MCF 10A (cell line): ENCODE results near the gene ZNF212. TPM values are rescaled to one million over a fixed set of nuclear protein-coding genes. Genes with fewer than 3 reads are reported as not detected.

Source experiments
- BruUV-seq: library from RNA; stranded (reverse); fragments of 400-500 nt; replicated peaks from 2 replicates; lab custom pipeline; 2021; lab: Mats Ljungman, UMichigan
- CTCF ChIA-PET: fragments of 300-600 bp; sonication (Branson Sonifier 250); formaldehyde crosslinking; extraction: SDS; loops from one replicate; lab custom pipeline; 2021; ENCODE audit warnings: antibody characterized with exemption, inconsistent platforms; lab: Yijun Ruan, JAX
- POLR2A ChIA-PET: fragments of 300-600, 350-650 bp; sonication (Branson Sonifier 250); formaldehyde crosslinking; extraction: SDS; loops from one replicate; lab custom pipeline; 2020; ENCODE audit warnings: antibody characterized with exemption, inconsistent platforms; lab: Yijun Ruan, JAX
- DNase-seq: peaks from one replicate; pipeline ENCODE4 v3.0.0-alpha.2; 2018; ENCODE audit not compliant: unreplicated experiment
- H3K27ac Mint-ChIP-seq: one replicate; pipeline ENCODE4 v1.8.0; 2022; ENCODE audit warnings: mild to moderate bottlenecking, low read depth, mixed read lengths; ENCODE audit not compliant: unreplicated experiment
- H3K27me3 Mint-ChIP-seq: one replicate; pipeline ENCODE4 v1.8.0; 2022; ENCODE audit warnings: mixed read lengths; ENCODE audit not compliant: insufficient read depth, unreplicated experiment
- H3K36me3 Mint-ChIP-seq: one replicate; pipeline ENCODE4 v1.8.0; 2022; ENCODE audit warnings: mild to moderate bottlenecking, moderate library complexity, mixed read lengths; ENCODE audit not compliant: insufficient read depth, unreplicated experiment
- H3K4me1 Mint-ChIP-seq: one replicate; pipeline ENCODE4 v1.8.0; 2022; ENCODE audit warnings: mixed read lengths; ENCODE audit not compliant: insufficient read depth, unreplicated experiment
- H3K4me3 Mint-ChIP-seq: one replicate; pipeline ENCODE4 v1.8.0; 2022; ENCODE audit warnings: mild to moderate bottlenecking, moderate library complexity, mixed read lengths; ENCODE audit not compliant: unreplicated experiment
- H3K9me3 Mint-ChIP-seq: one replicate; pipeline ENCODE4 v1.8.0; 2022; ENCODE audit warnings: mixed read lengths; ENCODE audit not compliant: unreplicated experiment
- CTCF ChIP-seq: fragments of 200-600 bp; IDR thresholded peaks from one replicate; pipeline ENCODE4 v1.8.0; 2022; ENCODE audit warnings: antibody characterized with exemption, mild to moderate bottlenecking; ENCODE audit not compliant: unreplicated experiment
- intact Hi-C: fragments of 100-400 bp; cut with micrococcal nuclease; formaldehyde crosslinking; loops from 2 replicates; pipeline ENCODE4 v1.14.1; 2022
- total RNA-seq: library from RNA; stranded (reverse); gene quantifications from 2 replicates; pipeline ENCODE4 v1.2.3, GENCODE V29; 2022

The ZNF212 gene
- total RNA-seq, 1 experiment from 2014 or later = 10.5 TPM

GRCh38 chr7:149202831-149203231, 36.6 kb upstream of the ZNF212 start:
- no peak for TF ChIP-seq CTCF
- intact Hi-C loops = no loop called here
- POLR2A ChIA-PET = no interaction called here

GRCh38 chr7:149205690-149206381, 33.6 kb upstream of the ZNF212 start:
- no peak for DNase-seq
- peaks cover 6% of the 10 kb centered on the region for H3K4me1 Mint-ChIP-seq
- H3K27me3 Mint-ChIP-seq = no peaks in the 10 kb centered on the region
- peaks cover 97% of the 10 kb centered on the region for H3K36me3 Mint-ChIP-seq
- no peak for TF ChIP-seq CTCF
- CTCF ChIA-PET = interaction anchor here (0.6 to 1.3 kb wide), 4 partner anchors 8 to 39 kb away, joined by 3 to 5 read pairs (median 3); partner anchors contain the start of gene ZNF282
- no peak overlapping the region for H3K27ac Mint-ChIP-seq
- H3K9me3 Mint-ChIP-seq = no peaks in the 10 kb centered on the region
- POLR2A ChIA-PET = no interaction called here
- intact Hi-C loops = no loop called here
- no TSS peak for BruUV-seq
- H3K4me3 Mint-ChIP-seq = no peak overlapping the region

More at GRCh38 chr7:149202831-149203231, 36.6 kb upstream of the ZNF212 start:
- Mint-ChIP-seq H3K27ac (no peak overlapping the region), H3K4me1 (peaks cover 17% of the 10 kb centered on the region), H3K36me3 (peaks cover 94% of the 10 kb centered on the region), H3K4me3 (no peak overlapping the region), H3K27me3 (no peaks in the 10 kb centered on the region), H3K9me3 (no peaks in the 10 kb centered on the region)
- BruUV-seq = no TSS peak
- CTCF ChIA-PET = no interaction called here
- no peak for DNase-seq

- TF ChIP-seq CTCF = no peak
- Mint-ChIP-seq H3K27me3 (no peaks in the 10 kb centered on the region), H3K4me3 (no peak overlapping the region), H3K27ac (no peak overlapping the region), H3K4me1 (no peaks in the 10 kb centered on the region), H3K36me3 (peaks cover 96% of the 10 kb centered on the region), H3K9me3 (no peaks in the 10 kb centered on the region)
- CTCF ChIA-PET = interaction anchor here (1.9 kb wide), 1 partner anchor 12 kb away, joined by 10 read pairs; the partner anchor contains the start of gene ZNF282
- intact Hi-C loops = no loop called here
- no TSS peak for BruUV-seq
- DNase-seq = no peak
- POLR2A ChIA-PET = interaction anchor here (1.2 to 1.3 kb wide), 2 partner anchors 11 to 12 kb away, joined by 6 to 7 read pairs; partner anchors contain the start of gene ZNF282
Observed at GRCh38 chr7:149207324-149208035, 32.0 kb upstream of the ZNF212 start.
